Suprapubic skin (tissue), 4 donors: ENCODE results near the gene CCBE1.

ENCODE experiments used
- CTCF ChIP-seq, 2 donors: fragments of 200-600 bp in 1 of 2; fragments of 450-650 bp in 1 of 2; sonication (generic) in 1 of 2; IDR thresholded peaks; one replicate each; pipeline ENCODE4 v1.5.1; 2016 to 2019; ENCODE audit warnings: antibody characterized with exemption in 2 of 2, mild to moderate bottlenecking in 1 of 2, moderate library complexity in 1 of 2
- POLR2A ChIP-seq, 2 donors: fragments of 450-650 bp; IDR thresholded peaks; one replicate each; pipeline ENCODE4 v1.6.1; 2017; ENCODE audit warnings: antibody characterized with exemption in 2 of 2, mild to moderate bottlenecking in 2 of 2, moderate library complexity in 2 of 2
- POLR2AphosphoS5 ChIP-seq, 3 donors: sonication (generic); formaldehyde crosslinking; IDR thresholded peaks; one replicate each; pipeline ENCODE4 v1.6.1; 2017; ENCODE audit warnings: antibody characterized with exemption in 3 of 3

- TF ChIP-seq CTCF (IDR thresholded peaks at IDR 0.05), result no peak
- no peak for TF ChIP-seq POLR2AphosphoS5 (IDR thresholded peaks at IDR 0.05)
- no peak for TF ChIP-seq POLR2A (IDR thresholded peaks at IDR 0.05)
Observed at GRCh38 chr18:59675346-59675745, 21.9 kb downstream of the CCBE1 start.
